ENCODE data around the gene HMX1.

The HMX1 gene

DNA sequence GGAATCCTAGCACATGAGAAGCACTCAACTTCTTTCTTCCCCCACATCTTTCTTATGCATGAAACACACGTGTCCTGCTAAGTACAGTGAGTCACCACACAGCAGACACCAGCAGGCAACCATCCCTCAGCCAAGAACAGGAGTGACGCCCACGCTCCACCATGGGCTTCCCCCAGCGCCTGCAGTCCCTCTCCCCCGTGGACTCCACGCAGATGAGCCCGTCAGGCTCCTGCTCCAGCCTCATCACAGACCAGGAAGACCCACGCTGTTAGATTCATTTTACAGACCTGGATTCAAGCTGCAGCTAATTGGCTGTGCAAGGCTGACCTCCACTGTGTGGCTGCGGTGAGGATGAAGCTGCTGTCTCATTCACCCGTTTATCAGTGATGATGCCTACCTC is 16.7 kb downstream of the HMX1 start:
- DNase-seq, result no peak

DNA sequence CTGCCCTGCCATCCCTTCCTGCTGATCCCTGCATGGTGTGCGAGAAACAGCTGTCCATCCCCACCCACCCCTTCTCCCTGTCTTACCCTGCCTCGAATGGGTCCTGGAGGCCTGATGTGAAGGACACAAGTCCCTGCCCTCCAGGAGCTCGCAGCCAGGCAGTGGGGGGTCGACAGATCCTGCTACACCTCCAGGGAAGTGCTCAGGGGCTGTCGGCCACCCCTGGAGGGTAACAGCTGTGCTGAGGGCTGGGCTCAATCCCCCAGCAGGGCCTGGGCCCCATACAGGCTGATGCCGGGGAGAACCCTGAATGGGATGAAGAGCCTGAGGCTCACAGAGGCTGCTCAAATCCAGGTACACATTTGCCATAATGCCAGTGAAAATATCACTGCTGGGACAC is 17.6 kb downstream of the HMX1 start:
- no peak for DNase-seq

DNA sequence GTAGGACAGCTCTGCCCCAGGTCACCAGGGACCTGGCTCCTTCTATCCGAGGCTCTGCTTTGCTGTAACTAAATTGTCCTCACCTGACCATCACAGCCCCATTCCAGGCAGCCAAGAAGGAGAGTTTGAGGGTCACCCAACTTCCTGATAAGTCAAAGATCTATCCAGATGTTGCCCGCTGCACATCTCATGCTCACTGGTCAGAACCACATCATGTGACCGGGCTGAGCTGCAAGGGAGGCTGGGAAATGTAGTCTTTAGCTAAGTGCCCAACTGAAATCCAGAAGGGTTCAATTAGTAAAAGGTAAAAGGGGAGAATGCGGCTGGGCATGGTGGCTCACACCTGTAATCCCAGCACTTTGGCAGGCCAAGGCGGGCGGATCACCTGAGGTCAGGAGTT is 18.4 kb downstream of the HMX1 start:
- DNase-seq, result no peak

DNA sequence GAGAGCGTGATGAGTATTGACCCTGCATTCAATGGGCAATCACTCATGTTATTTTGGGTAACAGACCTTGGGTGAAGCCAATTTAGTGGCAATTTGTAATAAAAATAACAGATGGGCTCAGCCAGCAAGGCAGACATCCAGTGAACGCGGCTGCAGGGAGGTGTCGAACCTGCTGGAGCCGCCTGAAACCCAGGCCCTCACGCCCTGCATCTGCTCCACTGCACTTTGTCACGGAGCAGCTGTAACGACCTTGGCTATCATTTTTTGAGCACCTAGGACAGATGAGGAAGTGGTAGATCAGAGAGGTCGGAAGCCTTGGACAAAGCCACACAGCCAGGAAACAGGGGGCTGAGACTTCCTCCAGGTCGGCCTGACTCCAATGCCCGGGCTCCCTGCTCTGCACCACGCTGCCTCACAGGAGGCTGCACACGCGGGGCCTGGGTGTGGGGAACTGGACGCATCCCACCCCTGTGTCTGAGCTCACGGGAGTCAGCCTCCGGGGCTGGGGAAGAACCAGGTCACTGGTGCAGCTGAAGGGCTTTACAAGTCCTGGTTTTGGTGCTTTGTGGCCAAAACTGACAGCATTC is 19.4 kb downstream of the HMX1 start:
- no peak for DNase-seq

DNA sequence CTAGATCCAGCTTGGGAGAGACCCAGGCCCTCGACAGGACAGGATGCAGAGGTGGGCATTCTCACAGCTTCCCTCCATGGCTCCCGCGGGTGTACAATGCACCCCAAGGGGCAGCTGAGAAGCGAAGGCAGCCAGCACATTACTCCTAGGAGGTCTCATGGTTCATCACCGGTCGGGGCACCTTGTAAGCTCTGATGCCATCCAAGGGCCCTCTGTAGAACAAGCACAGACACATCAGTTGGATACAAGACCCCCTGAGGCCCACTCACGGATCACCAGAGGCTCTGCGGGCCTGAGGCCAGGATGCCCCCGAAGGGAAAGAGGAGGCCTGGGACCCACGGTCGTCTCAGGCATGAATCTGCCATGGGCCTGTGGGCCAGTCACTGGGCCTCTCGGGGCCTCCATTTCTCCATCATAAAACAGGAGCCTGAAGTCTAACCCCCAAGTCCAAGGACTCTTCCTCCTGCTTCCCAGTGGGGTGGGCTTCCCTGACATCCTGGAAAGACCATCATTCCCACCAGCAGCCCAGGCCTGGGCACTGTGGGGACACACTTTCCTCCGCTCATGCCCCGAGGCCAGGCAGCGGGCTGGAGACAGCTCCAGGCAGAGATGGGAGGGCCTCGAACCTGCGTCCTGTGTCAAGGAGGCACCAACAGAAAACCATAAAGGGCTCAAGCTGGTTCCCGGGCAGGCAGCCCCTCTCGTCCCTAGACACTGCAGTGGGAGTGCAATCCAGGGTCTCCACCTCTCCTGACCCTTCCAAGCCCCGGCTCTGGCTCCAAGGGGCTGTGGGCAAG is 20.1 kb downstream of the HMX1 start:
- no peak for DNase-seq

DNA sequence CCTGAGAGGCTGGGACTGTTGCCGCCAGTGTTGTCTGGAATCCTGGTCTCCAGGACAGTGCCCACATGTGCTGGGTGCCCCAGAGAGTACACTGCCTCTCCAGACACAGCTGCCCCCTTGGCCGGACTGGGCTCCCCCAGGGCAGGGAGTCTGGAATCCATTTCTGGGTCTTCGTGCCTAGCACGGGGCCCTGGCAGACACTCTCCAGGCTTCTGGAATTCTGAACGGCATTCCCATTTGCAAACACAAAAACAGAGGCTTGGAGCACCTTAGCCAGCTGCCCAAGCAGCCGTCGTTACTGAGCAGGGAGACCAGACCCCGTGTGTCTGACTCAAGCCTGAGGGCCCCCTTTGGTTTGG is 20.8 kb downstream of the HMX1 start:
- no peak for DNase-seq

DNA sequence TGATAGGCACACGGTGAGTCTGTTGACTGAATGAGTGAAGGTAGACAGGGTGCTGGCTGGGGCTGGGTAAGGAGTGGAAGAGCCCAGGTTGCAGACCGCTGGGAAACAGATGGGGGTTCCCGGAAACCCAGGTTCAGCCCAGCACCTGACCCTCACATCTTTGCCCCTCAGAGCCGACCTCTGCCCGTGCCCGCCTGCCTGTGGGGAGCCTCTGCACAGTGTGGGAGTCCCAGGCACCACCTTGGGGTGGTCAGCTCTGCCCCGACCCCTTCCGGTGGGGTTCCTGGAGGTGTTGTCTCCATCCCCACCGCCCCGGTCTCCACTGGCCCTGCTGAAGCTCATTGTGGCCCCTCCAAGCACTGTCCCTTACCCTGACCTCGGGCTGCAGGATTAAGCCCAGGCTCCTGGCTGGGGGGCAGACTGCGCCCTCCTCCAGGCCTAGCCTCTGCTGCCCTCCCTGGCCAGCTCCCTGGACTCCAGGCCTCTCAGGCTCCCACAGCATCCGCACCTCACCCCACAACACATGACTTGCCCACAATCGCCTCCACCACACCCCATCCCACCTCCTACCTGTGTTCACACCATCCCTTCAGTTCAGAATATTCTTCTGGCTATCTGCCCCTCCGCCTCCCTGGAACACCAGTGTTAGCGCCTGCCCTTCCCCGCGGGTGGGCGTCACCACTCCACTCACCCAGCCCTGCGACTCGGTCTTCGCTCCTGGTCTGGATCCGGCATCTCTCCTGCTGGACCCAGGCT is 21.4 kb downstream of the HMX1 start:
- no peak for DNase-seq

DNA sequence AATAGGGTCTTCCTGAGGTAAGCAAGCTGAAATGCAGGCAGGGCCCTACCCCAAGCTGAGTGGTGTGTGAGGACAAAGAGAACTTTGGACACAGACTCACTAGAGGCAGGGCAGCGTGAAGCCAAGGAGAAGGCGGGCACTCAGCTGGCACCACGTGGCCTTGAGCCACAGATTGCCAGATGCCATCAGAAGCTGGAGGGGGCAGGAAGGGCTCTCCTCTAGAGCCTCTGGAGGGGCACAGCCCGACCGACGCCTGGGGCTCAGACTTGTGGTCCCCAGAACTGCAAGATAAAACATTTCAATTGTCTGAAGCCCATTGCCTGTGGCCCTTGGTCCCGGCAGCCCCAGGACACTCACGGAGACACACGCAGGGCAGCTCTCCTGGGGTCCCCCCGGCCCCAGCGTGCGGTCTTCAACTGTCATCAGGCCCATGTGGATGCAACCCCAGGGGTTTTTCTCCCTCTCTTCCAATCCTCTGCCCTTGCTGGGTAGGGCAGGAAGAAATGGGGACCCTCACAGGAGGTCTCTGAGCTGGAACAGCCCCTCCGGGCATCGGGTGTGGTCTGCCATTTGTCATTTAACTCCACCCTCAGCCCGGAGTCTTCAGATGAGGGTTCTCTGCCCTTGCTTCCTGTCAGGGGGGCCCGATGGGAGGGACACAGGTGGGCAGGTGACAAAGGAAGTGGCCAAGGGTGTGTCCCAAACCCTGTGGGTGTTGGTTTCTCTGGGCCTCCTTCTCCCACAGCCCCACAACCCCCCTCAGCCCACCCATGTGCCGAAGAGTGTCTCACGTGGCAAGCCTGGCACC is 22.2 kb downstream of the HMX1 start:
- DNase-seq, result no peak

DNA sequence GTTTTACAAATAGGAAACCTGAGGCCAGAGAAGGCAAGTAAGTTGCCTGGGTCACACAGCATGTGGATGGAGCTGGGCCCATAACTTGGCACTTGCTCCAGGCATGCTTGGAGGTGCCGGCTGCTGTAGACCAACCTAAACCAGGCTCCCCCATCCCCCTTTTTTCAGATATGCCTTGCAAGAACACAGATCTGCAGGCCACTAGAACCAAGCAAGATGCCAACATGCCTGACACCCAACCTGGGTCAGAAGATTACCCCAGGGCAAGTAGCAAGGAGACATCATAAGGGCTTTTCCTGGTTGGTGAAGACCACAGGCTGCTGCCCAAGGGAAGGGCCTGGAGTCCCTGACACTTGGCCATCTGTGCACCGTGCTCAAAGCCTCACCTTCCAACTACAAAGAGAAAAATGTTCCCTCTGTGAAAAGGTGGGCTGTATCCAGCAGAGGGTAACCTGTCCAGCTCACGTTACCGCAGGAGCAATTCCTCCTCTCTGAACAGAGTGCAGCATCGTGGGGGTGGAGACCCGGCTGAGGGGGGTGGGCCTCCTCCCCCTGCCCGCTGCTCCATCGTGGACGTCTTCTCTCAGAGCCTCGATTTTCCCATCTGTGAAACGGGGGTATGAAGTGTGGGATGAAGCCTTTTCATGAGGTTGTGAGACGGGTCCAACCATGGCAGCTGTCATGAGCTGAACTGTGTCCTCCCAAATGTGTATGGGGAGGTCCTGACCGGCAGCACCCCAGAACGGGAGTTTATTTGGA is 23.0 kb downstream of the HMX1 start:
- DNase-seq, result no peak

DNA sequence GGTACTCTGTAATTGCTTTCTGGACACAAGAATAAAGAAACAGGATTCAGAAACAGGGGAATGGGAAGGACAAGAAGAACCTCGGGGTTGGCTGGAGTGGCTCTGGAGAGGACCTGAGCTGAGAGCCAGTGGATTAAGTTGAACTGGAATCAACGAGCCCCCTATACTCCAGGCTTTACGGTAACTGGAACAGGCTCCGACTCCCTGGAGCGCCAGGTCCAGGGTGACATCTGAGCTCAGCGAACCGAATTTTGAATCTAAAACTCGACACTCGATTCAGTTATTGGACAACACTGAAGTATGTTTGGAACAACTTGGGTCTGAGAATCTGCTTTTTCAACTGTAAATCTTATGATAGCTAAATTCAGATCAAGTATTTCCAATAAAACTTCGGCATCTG is 23.9 kb downstream of the HMX1 start:
- DNase-seq, result no peak

DNA sequence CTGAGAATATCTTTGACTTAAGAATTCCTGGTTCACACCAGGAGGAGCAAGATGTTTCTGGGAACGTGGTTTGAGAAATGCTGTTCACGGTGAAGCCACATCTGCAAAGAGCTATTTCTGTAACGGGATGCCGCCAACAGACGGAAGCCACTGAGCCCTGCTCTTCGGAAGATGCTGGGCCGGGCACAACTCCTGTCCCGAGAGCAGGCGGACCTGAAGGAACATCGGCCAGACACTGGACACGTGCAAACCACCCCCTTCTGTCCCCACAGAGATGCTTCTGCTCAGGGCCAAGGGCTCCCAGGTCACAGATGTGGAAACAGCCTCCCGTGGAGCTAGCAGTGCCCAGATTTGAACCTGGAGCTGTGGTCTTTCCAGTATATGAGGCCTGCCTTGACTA is 24.3 kb downstream of the HMX1 start:
- DNase-seq, result no peak

DNA sequence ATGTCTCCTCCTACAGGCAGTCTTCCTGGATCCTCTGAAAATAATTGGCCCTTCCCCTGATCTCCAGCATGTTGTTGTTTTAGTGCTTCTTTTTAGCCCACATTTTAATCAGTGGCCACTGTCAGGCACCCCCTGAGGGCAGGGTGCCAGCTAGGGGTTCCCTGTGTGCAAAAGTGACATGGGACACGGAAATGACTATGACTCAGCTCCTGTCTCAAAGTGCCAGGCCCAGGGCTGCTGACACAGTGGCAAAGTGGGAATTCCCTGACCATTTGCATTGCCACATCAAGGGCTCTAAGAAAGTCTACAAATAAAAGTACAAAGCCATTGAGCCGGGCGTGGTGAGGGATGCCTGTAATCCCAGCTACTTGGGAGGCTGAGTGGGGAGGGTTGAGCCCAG is 24.8 kb downstream of the HMX1 start:
- DNase-seq, result no peak

DNA sequence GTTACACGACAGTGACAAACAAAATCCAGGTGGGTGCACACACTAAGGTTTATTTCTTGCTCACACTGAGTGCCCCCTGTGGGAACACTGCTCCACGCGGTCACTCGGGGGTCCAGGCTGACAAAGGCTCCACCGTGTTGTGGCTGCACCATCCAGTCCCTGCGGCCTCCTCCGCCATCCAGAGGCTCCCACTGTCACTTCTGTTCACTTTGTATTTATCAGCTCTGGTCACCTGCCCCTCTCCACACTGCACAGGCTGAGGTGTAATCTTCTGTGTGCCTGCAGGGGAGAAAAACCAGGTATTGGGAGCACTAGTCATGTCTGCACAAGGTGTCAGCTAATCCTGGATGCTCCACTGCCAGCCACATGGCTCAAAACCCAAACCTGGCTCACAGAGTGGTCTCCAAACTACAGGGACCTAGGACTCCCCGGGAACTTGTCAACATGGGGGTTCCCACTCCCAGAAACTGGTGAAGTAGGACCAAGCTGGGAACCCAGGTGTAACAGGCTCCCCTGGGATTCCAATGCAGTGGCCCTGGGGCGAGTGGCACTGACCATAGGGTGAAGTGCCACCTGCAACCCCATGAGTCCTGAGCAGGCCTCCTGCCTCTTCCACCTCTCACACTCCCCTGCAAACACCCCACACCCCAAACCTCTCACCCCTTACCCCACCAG is 25.5 kb downstream of the HMX1 start:
- DNase-seq, result no peak

DNA sequence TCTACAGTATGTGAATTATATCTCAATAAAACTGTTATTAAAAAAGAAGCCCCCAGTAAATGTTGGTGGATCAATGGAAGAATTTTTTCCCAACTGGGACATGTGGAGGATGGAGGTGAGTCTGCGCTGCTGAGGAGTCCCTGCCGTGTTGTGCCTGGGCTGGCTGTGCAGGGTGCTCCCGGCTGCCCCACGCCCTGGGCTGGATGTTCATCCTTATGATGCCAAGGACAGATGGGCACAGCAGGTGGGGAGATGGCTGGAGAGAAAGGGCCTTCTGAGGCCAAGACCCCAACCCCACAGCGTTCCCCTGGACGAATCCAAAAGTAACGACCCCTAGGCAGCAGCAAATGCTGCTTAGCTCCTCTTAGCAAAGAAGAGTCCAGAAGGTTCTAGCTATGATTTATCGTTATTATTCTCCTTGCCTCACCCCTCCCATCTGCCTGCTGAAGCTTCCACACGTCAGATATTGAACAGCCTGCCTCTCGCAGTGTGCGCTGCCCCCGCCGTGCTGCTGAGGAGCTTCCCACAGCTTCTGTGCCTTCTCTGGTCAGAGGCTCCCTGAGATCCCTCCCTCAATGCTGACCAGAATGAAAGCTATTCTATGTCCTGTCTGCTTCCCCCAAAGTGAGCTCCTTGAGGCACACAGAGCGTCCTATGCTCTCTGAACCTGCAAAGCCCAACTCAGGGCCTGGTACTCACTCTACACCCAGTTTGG is 26.5 kb downstream of the HMX1 start:
- DNase-seq, result no peak

DNA sequence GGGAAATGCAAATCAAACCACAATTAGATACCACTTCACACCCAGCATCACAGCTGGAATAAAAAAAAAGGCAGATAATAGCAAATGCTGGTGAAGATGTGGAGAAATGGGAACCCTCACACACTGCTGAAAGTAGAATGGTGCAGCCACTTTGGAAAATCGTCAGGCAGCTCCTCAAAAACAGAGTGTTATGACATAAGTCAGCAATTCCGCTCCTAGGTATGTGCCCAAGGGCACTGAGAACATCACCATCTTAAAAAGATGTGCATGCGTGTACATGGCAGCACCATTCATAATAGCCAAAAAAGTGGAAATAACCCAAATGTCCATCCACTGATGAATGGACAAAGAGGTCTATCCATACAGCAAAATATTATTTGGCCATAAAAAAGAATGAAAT is 28.0 kb downstream of the HMX1 start:
- DNase-seq, result no peak

DNA sequence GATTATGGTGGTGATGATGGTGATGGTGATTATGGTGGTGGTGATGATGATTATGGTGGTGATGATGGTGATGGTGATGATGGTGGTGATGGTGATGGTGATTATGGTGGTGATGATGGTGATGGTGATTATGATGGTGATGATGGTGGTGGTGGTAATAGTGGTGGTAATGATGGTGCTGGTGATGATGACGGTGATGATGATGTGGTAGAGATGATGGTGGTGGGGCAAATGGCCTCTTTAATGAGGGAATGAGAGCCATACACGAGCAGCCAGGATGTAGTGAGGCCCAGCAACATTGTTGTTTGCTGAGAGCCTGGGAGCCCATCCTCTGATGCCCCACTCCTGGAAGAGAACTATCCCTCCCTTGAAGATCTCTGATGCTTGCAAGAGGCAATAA is 29.0 kb downstream of the HMX1 start:
- DNase-seq, result no peak

DNA sequence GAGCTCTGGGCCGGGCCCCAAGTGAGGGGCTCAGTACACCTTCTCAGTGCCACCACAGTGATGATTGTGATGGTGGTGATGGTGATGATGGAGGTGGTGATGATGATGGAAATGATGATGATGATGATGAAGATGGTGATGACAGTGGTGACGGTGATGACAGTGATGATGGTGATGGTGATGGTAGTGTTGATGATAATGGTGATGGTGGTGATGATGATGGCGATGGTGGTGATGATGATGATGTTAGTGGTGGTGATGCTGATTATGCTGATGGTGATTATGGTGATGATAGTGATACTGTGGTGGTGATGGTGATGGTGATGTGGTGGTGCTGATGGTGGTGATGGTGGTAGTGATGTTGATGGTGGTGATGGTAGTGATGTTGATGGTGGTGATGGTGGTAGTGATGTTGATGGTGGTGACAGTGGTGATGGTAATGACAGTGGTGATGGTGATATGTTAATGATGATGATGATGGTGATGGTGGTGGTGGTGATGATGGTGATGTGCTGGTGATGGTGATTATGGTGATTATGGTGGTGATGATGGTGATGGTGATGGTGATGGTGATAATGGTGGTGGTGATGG is 29.9 kb downstream of the HMX1 start:
- DNase-seq, result no peak

DNA sequence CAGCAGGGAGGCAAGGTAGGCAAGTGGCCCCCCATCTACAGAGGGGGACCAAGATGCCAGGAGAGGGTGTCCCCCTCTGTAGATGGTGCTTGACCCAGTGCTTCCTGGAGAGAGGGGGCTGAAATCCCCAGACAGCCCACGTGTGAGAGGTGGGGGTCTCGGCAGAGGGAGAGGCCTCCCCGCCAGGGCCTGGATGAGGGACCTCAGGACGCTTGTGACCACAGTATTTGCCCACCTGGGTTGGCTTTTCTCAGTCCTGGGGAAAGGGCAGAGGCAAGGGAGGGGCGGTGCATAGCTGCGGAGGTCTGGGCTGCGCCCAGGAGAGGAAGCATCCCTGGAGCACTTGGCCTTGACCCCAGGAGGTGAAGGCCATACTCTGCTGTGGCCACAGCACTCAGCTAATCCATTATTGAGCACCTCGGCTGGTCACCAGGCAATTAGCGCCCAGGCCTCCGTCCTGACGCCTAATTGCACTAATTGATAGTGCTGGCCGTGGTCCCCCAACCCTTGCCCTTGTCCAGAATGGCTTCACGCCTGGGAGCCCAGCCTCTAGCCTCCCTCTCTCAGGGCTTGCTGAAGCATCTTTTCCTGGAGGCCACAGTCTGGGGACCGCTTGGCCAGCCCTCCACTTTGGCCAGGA is 30.7 kb downstream of the HMX1 start:
- no peak for DNase-seq

DNA sequence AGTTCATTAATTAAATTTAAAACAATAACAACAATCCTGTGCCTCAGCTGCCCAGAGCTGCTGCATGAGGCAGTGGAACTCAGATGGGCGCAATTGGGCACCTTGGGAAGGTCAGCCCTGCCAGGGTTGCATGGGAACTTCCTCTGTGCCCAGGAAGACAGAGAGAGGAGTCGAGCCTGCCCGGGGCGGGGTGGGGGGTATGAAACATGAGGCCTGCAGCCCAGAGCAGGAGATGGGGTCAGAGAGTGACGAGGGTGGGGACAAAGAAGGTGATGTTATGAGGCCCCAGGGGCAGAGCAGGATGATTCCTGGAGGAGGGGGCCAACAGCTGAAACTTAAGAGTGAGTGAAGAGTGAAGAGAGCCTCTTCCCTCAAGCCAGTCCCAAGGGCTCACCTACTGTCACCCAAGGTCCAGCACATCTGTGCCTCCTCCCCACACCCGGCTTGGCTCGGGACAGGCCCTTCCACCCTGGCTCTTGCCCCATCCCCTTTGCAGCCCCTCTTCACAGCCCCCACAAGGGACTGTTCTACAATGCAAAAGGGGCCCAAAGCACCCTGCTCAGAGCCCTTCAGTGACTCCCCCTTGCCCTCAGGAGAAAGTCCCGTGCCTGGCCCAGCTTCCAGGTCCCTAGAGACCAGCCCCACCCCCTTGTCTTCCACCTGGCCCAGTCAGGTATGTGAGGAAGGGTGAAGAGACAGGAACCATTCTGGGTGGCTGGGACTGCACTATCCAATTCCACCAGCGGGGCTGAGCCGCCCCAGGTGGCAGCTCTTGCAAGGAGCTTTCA is 31.4 kb downstream of the HMX1 start:
- DNase-seq, result no peak

Data from NCI-H226 (cell line).